ENCODE results near the gene ITGAD.
"Not testable (repeated sequence)": the region's sequence is repeated elsewhere in the genome, so short reads cannot be mapped to it uniquely, and the experiment has no call there.

The ITGAD gene

DNA sequence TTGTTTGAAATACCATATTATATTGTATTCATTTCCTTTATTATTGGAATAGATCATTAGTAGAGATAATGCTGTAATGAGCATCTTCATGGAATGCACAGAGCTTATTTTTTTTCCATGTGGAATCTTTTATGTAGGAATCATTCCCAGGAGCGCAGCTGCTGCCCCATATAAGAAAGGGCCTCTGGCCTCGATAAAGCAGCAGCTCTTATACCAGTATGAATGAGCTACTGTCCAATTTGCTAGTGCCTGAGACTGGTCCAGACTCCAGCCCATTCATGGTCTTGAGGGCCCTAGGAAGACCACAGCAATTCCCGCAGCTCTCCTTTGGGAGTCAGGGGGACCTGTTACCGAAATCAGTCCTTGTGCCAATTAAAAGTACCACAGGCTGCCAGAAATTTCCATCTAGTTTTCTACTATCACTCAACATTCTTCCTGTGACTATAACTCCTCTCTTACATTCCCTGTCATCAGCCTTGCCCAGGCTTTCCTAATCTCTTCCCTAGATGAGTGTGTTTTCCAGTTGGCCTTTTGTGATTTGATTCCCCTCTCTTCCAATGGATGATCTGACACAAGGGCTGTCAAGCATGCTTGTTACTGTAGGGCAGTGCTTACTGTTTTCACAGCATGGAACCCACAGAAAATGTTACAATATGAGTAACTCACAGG is 47.5 kb downstream of the ITGAD start:
- no peaks in the 10 kb centered on the region for H3K9me3 ChIP-seq (ENCODE audit: control insufficient read depth, low read length)
- no peaks in the 10 kb centered on the region for H3K4me1 ChIP-seq (ENCODE audit: control insufficient read depth, insufficient read depth, low read length)
- no peak overlapping the region for H3K9ac ChIP-seq (ENCODE audit: low read length)
- no peaks in the 10 kb centered on the region for H3K36me3 ChIP-seq (ENCODE audit: control insufficient read depth, insufficient read depth, low read length)
- H3K4me3 ChIP-seq (ENCODE audit: low read length) = no peak overlapping the region
- no peaks in the 10 kb centered on the region for H3K27me3 ChIP-seq (ENCODE audit: control insufficient read depth, insufficient read depth, low read length)

DNA sequence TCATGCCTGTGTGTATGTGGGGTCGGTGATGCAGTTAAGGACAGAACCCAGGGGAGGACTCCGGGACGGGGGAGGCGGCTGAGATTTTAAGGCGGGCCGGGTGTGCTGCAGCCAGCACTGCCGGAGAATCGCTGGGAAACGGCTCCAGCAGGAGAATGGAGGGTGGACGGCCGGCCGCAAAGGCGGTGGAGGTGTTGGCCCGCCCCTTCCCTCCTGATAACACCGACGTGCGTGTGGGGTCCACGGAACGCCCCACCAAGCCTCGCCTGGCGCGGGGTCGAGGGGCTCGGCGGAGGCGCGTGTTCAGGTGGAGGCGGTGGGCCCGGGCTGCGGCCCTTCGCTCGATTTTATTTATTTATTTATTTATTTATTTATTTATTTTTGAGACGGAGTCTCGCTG is 48.8 kb downstream of the ITGAD start:
- Histone ChIP-seq H3K4me1 (ENCODE audit: control insufficient read depth, insufficient read depth, low read length) (no peaks in the 10 kb centered on the region), H3K36me3 (ENCODE audit: control insufficient read depth, insufficient read depth, low read length) (no peaks in the 10 kb centered on the region), H3K27me3 (ENCODE audit: control insufficient read depth, insufficient read depth, low read length) (no peaks in the 10 kb centered on the region), H3K4me3 (ENCODE audit: low read length) (no peak overlapping the region), H3K9me3 (ENCODE audit: control insufficient read depth, low read length) (no peaks in the 10 kb centered on the region), H3K9ac (ENCODE audit: low read length) (no peak overlapping the region)

DNA sequence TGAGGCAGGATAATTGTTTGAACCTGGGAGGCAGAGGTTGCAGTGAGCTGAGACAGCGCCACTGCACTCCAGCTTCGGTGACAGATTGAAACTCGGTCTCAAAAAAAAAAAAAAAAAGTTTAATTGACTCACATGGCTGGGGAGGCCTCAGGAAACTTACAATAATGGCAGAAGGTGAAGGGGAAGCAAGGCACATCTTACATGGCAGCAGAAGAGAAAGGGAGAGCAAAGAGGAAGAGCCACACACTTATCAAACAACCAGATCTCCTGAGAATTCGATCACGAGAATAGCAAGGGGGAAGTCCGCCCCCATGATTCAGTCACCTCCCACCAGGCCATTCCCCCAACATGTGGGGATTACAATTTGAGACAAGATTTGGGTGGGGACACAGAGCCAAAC is 52.8 kb downstream of the ITGAD start:
- not testable (repeated sequence) for H3K27me3 ChIP-seq (ENCODE audit: control insufficient read depth, insufficient read depth, low read length); H3K4me3 ChIP-seq (ENCODE audit: low read length); H3K4me1 ChIP-seq (ENCODE audit: control insufficient read depth, insufficient read depth, low read length); H3K9me3 ChIP-seq (ENCODE audit: control insufficient read depth, low read length); H3K36me3 ChIP-seq (ENCODE audit: control insufficient read depth, insufficient read depth, low read length); H3K9ac ChIP-seq (ENCODE audit: low read length)

DNA sequence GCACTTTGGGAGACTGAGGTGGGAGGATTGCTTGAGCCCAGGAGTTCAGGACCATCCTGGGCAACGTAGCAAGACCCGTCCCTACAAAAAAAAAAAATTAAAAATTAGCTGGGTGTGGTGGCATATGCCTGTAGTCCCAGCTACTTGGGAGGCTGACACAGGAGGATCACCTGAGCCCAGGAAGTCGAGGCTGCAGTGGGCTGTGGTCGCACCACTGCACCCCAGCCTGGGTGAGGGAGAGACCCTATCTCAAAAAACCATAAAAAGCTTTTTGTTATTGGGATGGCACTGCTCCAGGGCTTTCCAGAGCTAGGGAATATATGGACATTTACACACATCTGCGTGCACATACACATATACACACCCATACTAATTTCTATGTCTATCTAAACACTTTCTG is 58.1 kb downstream of the ITGAD start:
- Histone ChIP-seq H3K9ac (ENCODE audit: low read length) (no peak overlapping the region), H3K36me3 (ENCODE audit: control insufficient read depth, insufficient read depth, low read length) (no peaks in the 10 kb centered on the region), H3K4me1 (ENCODE audit: control insufficient read depth, insufficient read depth, low read length) (no peaks in the 10 kb centered on the region), H3K4me3 (ENCODE audit: low read length) (no peak overlapping the region), H3K9me3 (ENCODE audit: control insufficient read depth, low read length) (no peaks in the 10 kb centered on the region), H3K27me3 (ENCODE audit: control insufficient read depth, insufficient read depth, low read length) (no peaks in the 10 kb centered on the region)

- Histone ChIP-seq H3K4me1 (ENCODE audit: control insufficient read depth, insufficient read depth, low read length) (peaks cover 5% of the 10 kb centered on the region), H3K27me3 (ENCODE audit: control insufficient read depth, insufficient read depth, low read length) (no peaks in the 10 kb centered on the region), H3K4me3 (ENCODE audit: low read length) (no peak overlapping the region), H3K9ac (ENCODE audit: low read length) (no peak overlapping the region), H3K9me3 (ENCODE audit: control insufficient read depth, low read length) (no peaks in the 10 kb centered on the region), H3K36me3 (ENCODE audit: control insufficient read depth, insufficient read depth, low read length) (no peaks in the 10 kb centered on the region)
These were observed 58.7 kb downstream of the ITGAD start for GRCh38 chr16:31451681-31452351.

- Histone ChIP-seq H3K27me3 (ENCODE audit: control insufficient read depth, insufficient read depth, low read length) (no peaks in the 10 kb centered on the region), H3K4me1 (ENCODE audit: control insufficient read depth, insufficient read depth, low read length) (peaks cover 13% of the 10 kb centered on the region), H3K36me3 (ENCODE audit: control insufficient read depth, insufficient read depth, low read length) (no peaks in the 10 kb centered on the region), H3K9me3 (ENCODE audit: control insufficient read depth, low read length) (no peaks in the 10 kb centered on the region), H3K4me3 (ENCODE audit: low read length) (no peak overlapping the region), H3K9ac (ENCODE audit: low read length) (no peak overlapping the region)
These were observed 59.5 kb downstream of the ITGAD start for GRCh38 chr16:31452631-31453106.

- Histone ChIP-seq H3K27me3 (ENCODE audit: control insufficient read depth, insufficient read depth, low read length) (no peaks in the 10 kb centered on the region), H3K4me1 (ENCODE audit: control insufficient read depth, insufficient read depth, low read length) (peaks cover 17% of the 10 kb centered on the region), H3K9me3 (ENCODE audit: control insufficient read depth, low read length) (no peaks in the 10 kb centered on the region), H3K36me3 (ENCODE audit: control insufficient read depth, insufficient read depth, low read length) (no peaks in the 10 kb centered on the region), H3K4me3 (ENCODE audit: low read length) (no peak overlapping the region), H3K9ac (ENCODE audit: low read length) (no peak overlapping the region)
These were observed 60.4 kb downstream of the ITGAD start for GRCh38 chr16:31453255-31454204.

- no peaks in the 10 kb centered on the region for H3K9me3 ChIP-seq (ENCODE audit: control insufficient read depth, low read length)
- H3K9ac ChIP-seq (ENCODE audit: low read length) = no peak overlapping the region
- no peak overlapping the region for H3K4me3 ChIP-seq (ENCODE audit: low read length)
- H3K27me3 ChIP-seq (ENCODE audit: control insufficient read depth, insufficient read depth, low read length) = no peaks in the 10 kb centered on the region
- no peaks in the 10 kb centered on the region for H3K36me3 ChIP-seq (ENCODE audit: control insufficient read depth, insufficient read depth, low read length)
- H3K4me1 ChIP-seq (ENCODE audit: control insufficient read depth, insufficient read depth, low read length) = peaks cover 24% of the 10 kb centered on the region
These were observed 62.6 kb downstream of the ITGAD start for GRCh38 chr16:31455601-31456314.

DNA sequence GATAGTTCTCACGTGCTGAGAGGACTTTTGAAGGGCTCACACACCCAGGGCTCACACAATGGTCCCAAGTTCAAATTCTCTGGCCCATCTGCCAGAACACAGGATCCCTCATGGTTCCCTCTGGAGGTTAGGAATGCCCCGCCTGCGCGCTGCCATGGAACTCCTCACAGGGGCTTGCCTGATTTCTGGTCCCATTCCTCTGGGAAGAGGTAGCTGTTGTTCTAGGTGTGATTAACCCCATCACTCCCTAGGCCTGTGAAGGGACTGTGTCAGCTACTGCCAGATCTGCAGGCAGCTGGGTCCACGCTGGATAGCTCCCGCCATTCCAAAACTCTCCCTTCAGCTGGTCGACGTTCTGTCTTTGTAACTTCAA is 63.8 kb downstream of the ITGAD start:
- H3K4me3 ChIP-seq (ENCODE audit: low read length) = no peak overlapping the region
- peaks cover 24% of the 10 kb centered on the region for H3K4me1 ChIP-seq (ENCODE audit: control insufficient read depth, insufficient read depth, low read length)
- no peaks in the 10 kb centered on the region for H3K36me3 ChIP-seq (ENCODE audit: control insufficient read depth, insufficient read depth, low read length)
- H3K9me3 ChIP-seq (ENCODE audit: control insufficient read depth, low read length) = no peaks in the 10 kb centered on the region
- no peaks in the 10 kb centered on the region for H3K27me3 ChIP-seq (ENCODE audit: control insufficient read depth, insufficient read depth, low read length)
- H3K9ac ChIP-seq (ENCODE audit: low read length) = no peak overlapping the region

DNA sequence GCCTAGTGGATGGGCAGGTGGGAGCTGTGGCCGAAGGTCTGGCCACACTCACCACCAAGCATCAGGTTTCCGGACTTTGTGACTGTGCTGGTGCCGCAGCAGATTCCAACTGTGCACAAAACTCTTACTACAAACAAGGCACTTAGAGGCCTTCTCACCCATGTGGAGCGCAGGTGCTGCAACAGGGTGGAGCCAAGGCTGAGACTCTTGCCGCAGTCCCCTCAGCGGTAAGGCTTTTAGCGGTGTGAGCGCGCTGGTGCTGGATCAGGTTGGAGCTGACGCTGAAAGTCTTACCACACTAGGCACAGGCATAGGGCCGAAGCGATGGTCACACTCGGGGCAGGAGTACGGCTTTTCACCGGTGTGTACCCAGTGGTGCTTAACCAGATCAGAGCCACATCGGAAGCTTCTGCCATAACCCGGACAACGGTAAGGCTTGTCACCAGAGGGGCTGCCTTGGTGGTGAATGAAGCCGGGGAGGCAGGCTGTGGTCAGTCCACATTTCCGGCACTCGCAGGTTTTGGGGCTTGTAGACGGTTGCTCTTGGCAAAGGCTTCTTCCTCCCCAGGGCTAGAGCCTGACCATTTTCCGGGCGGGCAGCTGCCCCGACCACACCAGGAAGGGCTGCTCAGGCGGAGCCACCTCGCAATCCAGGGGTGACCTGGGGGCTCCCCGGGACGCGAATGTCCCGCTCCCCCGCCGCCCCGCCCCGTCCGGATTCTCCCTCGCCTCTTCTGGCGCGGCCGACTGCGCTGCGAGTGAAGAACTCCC is 65.1 kb downstream of the ITGAD start:
- Histone ChIP-seq H3K4me1 (ENCODE audit: control insufficient read depth, insufficient read depth, low read length) (peaks cover 24% of the 10 kb centered on the region), H3K27me3 (ENCODE audit: control insufficient read depth, insufficient read depth, low read length) (no peaks in the 10 kb centered on the region), H3K9me3 (ENCODE audit: control insufficient read depth, low read length) (no peaks in the 10 kb centered on the region), H3K9ac (ENCODE audit: low read length) (peak overlapping the region; percentile 89), H3K36me3 (ENCODE audit: control insufficient read depth, insufficient read depth, low read length) (no peaks in the 10 kb centered on the region), H3K4me3 (ENCODE audit: low read length) (peak overlapping the region; percentile 81)
